HT1080 (cell line): ENCODE measurements around the gene CABLES2. TPM values are rescaled to one million over a fixed set of nuclear protein-coding genes. Genes with fewer than 3 reads are reported as not detected.

Source experiments
- DNase-seq: peaks from one replicate; pipeline ENCODE4 v3.0.0-alpha.2; 2015; ENCODE audit warnings: low read depth
- total RNA-seq: library from RNA; depleted of rRNA; stranded (reverse); fragments of >200 nt; shearing (Covaris generic); gene quantifications from 2 replicates; pipeline ENCODE4 v1.2.3, GENCODE V29; 2014; rRNA removed

CABLES2 gene
- total RNA-seq, 1 experiment from 2014 or later, result 2.9 TPM

DNA sequence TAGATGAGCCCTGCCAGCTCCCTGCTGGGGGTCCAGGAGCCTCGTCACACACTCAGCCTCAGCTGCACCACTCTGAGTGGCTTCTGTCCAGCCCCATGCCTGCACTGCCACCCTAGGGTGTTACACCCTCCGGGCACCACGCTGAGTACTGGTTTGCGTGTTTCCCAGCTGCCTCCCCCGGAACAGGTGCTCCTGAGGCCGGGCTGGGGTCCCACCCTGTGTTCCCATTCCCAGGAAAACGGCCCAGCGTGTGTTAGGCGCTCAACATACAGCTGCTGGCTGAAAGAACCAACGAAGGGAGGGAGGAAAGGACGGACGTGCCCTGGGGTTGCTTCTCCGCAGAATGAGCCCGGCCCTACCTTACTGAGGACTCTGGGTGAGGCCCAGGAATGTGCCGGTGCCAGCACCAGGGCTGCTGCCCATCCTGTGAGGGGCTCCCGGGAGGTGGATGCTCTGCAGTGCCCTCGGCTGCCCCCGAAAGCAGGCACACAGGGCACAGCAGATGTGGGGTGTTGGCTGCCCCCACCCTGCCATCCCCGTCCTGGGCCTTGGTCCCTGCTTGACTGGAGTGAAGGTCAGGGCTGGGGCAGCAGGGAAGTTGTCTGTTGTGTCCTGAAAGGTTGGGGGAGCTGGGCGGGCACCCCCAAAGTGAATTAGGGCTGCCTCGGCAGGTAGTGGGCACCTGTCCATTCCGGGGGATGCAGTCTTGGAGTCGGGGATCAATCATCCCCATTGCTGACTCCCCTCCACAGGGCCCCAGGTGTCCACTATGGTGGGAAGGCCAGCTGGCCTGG lies 56.3 kb downstream of the CABLES2 start:
- DNase-seq, result no peak

DNA sequence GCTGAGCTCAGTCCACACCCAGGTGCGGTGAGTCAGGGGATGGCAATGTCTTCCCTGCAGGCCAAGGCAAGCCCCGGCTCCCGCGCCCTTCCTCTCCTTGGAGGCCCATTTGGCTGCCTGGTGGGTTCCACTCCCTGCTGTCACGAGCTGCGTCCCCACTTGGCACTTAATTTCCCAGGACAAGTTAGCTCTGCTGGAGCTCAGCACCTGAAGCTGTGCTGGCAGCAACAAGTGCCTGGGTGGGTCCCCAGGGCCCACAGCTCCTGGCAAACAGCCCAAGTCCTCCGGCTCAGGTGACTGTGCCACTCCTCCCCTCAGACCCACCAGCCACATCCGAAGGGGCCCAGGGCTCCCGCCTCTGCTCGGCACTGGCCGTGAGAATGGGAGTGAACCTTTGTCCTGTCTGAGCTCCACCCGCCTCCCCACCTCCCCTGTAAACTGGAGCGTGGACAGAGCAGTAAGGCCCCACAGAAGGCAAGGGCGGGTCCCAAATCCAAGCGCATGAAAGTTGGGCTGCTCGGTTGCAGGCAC lies 56.9 kb downstream of the CABLES2 start:
- DNase-seq, result peak; percentile 60

GRCh38 chr20:62349556-62350097 lies 57.5 kb downstream of the CABLES2 start:
- no peak for DNase-seq

- no peak for DNase-seq
These were observed 58.5 kb downstream of the CABLES2 start for GRCh38 chr20:62348604-62349003.

- DNase-seq, result no peak
These were observed 59.6 kb downstream of the CABLES2 start for GRCh38 chr20:62347445-62347844.

DNA sequence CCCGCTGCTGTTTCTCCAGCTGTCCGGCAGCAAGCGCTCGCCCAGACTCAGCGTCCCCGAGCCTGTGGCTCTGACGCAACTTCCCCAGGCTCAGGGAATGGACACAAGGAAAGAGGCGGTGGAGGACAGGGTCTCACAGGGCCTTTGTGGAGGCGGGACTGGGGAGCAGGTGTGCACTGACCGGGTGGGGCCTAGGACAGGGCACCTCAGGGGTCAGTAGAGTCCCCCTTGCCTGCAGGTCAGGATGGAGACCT lies 60.0 kb downstream of the CABLES2 start:
- DNase-seq, result no peak

DNA sequence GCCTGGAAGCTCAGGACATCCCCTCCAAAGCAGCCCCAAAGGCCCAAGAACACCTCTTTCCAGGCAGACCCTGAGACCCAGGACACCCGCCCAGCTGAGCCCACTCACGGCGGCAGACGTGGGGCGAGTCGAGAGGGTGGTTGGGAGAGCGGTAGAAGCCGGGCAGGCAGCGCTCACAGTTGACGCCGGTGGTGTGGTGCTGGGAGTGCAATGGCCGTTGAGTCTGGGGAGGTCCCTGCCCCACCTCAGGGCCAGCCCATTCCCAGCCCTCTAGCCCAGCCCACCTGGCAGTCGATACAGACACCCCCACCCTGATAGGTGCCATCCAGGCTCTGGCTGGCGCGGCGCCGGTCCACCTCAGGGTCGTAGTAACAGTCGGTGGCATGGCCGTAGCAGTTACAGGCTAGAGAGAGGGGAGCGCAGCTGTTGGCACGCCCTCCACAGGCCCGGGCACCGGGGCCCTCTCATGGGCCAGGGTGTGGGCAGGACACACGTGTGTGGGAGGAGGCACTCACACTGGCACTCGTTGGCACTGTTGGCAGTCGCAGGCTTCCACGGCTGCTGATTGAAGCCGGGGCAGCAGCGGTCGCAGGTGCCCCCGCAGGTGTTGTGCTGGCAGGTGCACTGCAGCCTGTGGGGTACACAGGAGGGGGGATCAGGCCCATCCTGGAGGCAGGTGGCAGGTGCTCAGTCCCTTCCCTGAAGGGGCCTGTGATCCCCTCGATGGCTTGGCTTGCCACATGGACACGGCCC lies 60.5 kb downstream of the CABLES2 start:
- DNase-seq, result no peak

GRCh38 chr20:62345681-62346370 lies 61.3 kb downstream of the CABLES2 start:
- no peak for DNase-seq

DNA sequence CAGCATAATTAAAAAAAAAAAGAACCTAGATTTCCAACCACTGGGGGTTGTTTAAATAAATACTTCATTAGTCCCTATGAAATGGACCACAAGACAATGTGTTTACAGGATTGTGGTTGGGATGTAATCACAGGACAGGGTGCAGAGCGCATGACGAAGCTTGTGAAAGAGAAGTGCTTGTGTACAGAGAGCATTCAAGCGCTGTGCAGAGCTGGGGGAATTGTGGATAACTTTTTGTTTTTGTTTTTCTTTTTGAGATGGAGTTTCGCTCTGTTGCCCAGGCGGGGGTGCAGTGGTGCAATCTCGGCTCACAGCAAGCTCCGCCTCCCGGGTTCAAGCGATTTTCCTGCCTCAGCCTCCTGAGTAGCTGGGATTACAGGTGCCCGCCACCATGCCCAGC lies 62.3 kb downstream of the CABLES2 start:
- no peak for DNase-seq

DNA sequence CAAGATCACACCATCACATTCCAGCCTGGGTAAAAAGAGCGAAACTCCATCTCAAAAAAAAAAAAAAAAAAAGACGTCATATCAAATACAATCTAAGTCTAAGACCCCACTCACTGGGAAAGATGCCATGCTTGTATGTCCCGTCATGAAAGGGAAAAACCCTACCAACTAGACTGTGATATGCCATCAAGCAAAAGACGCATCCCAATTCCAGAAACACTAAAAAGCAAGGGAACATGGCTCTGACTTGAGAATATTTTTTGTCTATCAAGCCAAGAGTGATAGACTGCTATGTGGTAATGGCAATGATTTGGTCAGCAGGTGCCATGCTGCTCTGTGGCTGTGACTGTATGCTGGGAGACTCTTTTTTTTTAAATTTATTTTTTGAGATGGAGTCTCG lies 63.0 kb downstream of the CABLES2 start:
- no peak for DNase-seq

DNA sequence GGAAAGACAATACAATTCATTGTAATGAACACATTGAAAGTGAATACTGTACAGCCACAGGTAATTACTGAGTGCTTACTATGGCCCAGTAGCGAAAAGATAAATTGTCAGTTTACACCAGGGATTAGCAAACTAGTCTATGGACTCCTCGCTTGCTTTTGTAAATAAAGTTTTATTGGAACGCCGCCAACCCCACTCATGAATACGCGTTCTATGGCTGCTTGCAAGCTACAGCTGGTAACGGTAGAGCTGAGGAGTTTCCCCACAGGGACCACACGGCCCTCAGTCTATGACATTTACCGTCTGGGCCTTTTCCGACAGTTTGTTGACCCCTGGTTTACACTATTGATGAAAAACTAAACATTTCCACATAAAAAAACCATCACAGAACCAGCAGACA lies 64.2 kb downstream of the CABLES2 start:
- DNase-seq, result no peak

GRCh38 chr20:62339647-62340062 lies 67.4 kb downstream of the CABLES2 start:
- DNase-seq, result no peak

Other genes starting within 250 kb of the CABLES2 start
- 36.8 and 39.1 TPM in 2 replicates for gene MTG2, start 224.3 kb downstream of the CABLES2 start, total RNA-seq
- not detected in 2 replicates for gene HRH3, start 187.0 kb downstream of the CABLES2 start, total RNA-seq
- 13.4 and 17.6 TPM in 2 replicates for gene OSBPL2, start 168.8 kb downstream of the CABLES2 start, total RNA-seq
- 450 and 452 TPM in 2 replicates for gene ADRM1, start 104.3 kb downstream of the CABLES2 start, total RNA-seq
- gene LAMA5, start 40.0 kb downstream of the CABLES2 start, total RNA-seq, result 12.1 and 20.1 TPM in 2 replicates
- 2,418 and 4,004 TPM in 2 replicates for gene RPS21, start 20.2 kb downstream of the CABLES2 start, total RNA-seq
- not detected in 2 replicates for gene RBBP8NL, start 20.3 kb upstream of the CABLES2 start, total RNA-seq
- not detected in 2 replicates for gene GATA5, start 68.7 kb upstream of the CABLES2 start, total RNA-seq
- 45.5 and 55.7 TPM in 2 replicates for gene SLCO4A1, start 235.2 kb upstream of the CABLES2 start, total RNA-seq